Measurements from ENCODE around the gene MAP2K5. TPM values are rescaled to one million over a fixed set of nuclear protein-coding genes. Genes with fewer than 3 reads are reported as not detected.

MAP2K5 gene
- total RNA-seq, 1 experiment from 2014 or later = 15.0 TPM

DNA sequence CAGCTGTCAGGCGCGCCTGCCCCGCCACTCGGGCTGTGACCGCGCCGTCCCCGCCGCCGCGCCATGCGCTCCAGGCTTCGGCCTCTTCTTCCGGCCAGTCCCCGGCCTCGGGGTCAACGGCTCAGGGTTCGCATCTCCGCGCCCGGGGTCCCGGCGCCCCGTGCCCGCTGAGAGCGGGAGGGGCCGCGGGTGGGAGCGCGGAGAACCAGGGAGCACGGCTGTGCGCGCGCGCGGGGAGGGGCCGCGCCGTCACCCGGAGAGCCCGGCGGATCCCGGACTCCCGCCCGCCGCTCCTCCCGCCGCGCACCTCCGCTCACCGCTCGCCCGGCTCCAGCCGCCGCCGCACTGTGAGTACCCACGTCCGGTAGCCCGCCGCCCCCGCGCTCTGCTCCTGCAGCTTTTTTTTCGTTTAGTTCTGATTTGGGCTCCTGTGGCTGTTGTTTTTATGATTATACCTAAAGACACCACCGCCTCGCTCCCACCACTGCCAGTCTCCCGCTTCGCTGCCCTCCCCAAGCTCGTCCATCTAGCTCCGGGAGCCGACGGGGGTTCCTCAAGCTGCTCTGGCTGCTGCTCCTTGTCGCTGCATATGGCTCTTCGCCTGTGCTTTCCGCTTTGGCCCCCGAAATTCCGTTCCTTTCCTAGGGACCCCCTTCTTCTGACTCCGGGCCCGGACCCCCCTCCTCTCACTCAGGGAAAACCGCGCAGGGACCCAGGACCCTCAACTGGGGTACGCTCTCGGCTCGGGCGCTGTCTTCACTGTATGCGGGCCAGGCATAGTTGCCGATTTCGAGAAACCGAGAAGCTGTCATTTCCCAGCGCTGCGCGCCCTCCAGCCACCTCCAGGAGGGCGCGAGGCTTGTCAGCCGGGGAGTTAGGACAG, 281.1 kb downstream of the MAP2K5 start:
- Histone ChIP-seq H3K14ac (ENCODE audit: insufficient read depth, low read length) (no peak overlapping the region), H3K23me2 (ENCODE audit: insufficient read length, low read depth, low read length, poor library complexity, severe bottlenecking) (no peaks in the 10 kb centered on the region), H4K8ac (replicated peaks; ENCODE audit: insufficient read length, low read depth, low read length) (no peak overlapping the region), H3K56ac (ENCODE audit: insufficient read length, low read depth, low read length) (no peak overlapping the region), H4K5ac (ENCODE audit: insufficient read length, low read depth, low read length) (no peak overlapping the region), H3K79me2 (ENCODE audit: insufficient read depth, low read length) (no peaks in the 10 kb centered on the region), H2BK5ac (ENCODE audit: insufficient read length, low read length) (no peak overlapping the region), H2BK12ac (ENCODE audit: insufficient read length, low read depth, low read length) (no peak overlapping the region), H4K20me1 (ENCODE audit: control insufficient read depth, insufficient read depth, insufficient read length) (peaks cover 3% of the 10 kb centered on the region), H3T11ph (ENCODE audit: low read length) (no peak overlapping the region), H3K9ac (ENCODE audit: extremely low read depth, insufficient read length, low read length) (no peak overlapping the region), H3K4me2 (ENCODE audit: insufficient read depth, insufficient read length, low read length) (peak overlapping the region; percentile 34), H2BK120ac (ENCODE audit: low read depth, low read length, poor library complexity, severe bottlenecking) (no peak overlapping the region), H3K27me3 (ENCODE audit: insufficient read depth, low read length) (peaks cover 91% of the 10 kb centered on the region), H3K79me1 (ENCODE audit: insufficient read depth, low read depth, low read length, poor library complexity, severe bottlenecking) (no peaks in the 10 kb centered on the region), H3K4ac (ENCODE audit: low read depth, low read length) (no peak overlapping the region), H3K4me1 (ENCODE audit: insufficient read depth, low read length) (0 out of 2 replicates have a peak, but pooled peaks cover 2% of the 10 kb centered on the region), H2BK20ac (ENCODE audit: low read depth, low read length, poor library complexity, severe bottlenecking) (no peak overlapping the region), H2AK5ac (ENCODE audit: insufficient read length, low read length) (no peak overlapping the region), H2AFZ (ENCODE audit: low read length) (no peak overlapping the region), H3K27ac (ENCODE audit: insufficient read length, low read depth, low read length) (no peak overlapping the region), H3K9me3 (ENCODE audit: control insufficient read depth, low read depth, low read length) (no peaks in the 10 kb centered on the region), H4K91ac (ENCODE audit: insufficient read length, low read depth, low read length) (no peak overlapping the region), H2BK15ac (ENCODE audit: low read depth, low read length) (no peak overlapping the region), H3K18ac (ENCODE audit: insufficient read length, low read depth, low read length) (no peak overlapping the region), H3K23ac (ENCODE audit: insufficient read length, low read depth, low read length) (no peak overlapping the region)
- WGBS (ENCODE audit: extremely low coverage, insufficient read length, low lambda C conversion rate) = no CpG with 5 or more reads among the region's 94 CpGs
- peaks cover 0 to 1% (median 0%) of the 10 kb centered on the region in 3 experiments; a peak in 3 of 7 replicates for H3K36me3 Mint-ChIP-seq (ENCODE audit: insufficient read depth in 1 of 3, low read depth in 3 of 3)
- H3K9me3 Mint-ChIP-seq = peaks cover 4 to 8% of the 10 kb centered on the region in 2 experiments; a peak in 3 of 5 replicates
- H3K4me3 Mint-ChIP-seq = peak overlapping the region; percentile 71 to 88
- TF ChIP-seq, protein P1, sequence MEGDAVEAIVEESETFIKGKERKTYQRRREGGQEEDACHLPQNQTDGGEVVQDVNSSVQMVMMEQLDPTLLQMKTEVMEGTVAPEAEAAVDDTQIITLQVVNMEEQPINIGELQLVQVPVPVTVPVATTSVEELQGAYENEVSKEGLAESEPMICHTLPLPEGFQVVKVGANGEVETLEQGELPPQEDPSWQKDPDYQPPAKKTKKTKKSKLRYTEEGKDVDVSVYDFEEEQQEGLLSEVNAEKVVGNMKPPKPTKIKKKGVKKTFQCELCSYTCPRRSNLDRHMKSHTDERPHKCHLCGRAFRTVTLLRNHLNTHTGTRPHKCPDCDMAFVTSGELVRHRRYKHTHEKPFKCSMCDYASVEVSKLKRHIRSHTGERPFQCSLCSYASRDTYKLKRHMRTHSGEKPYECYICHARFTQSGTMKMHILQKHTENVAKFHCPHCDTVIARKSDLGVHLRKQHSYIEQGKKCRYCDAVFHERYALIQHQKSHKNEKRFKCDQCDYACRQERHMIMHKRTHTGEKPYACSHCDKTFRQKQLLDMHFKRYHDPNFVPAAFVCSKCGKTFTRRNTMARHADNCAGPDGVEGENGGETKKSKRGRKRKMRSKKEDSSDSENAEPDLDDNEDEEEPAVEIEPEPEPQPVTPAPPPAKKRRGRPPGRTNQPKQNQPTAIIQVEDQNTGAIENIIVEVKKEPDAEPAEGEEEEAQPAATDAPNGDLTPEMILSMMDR (conservative IDR thresholded peaks at IDR 0.05) = no peak
- peaks cover 29 to 56% of the 10 kb centered on the region in 2 experiments for H3K4me1 Mint-ChIP-seq
- DNase-seq = no peak
- no peak overlapping the region for H3K27ac Mint-ChIP-seq
- H3K27me3 Mint-ChIP-seq (ENCODE audit: low read depth) = peaks cover 89% of the 10 kb centered on the region
